ENCODE measurements around the gene PHKA1. TPM values are rescaled to one million over a fixed set of nuclear protein-coding genes. Genes with fewer than 3 reads are reported as not detected.

The PHKA1 gene
- total and polyA plus RNA-seq, 4 donors = 0.57 to 5.5 (median 1.4) TPM

- TF ChIP-seq CTCF (IDR thresholded peaks at IDR 0.05; ENCODE audit: low read depth, low read length, missing input control) (no peak), JUND (IDR thresholded peaks at IDR 0.05) (no peak), NR2F2 (IDR thresholded peaks at IDR 0.05) (no peak), RXRA (IDR thresholded peaks at IDR 0.05) (no peak), RAD21 (IDR thresholded peaks at IDR 0.05) (no peak), FOXA2 (IDR thresholded peaks at IDR 0.05) (no peak), MAX (IDR thresholded peaks at IDR 0.05) (no peak), EGR1 (IDR thresholded peaks at IDR 0.05; ENCODE audit: low read depth in 2 of 2) (no peak)
- Histone ChIP-seq H3K4me3 (ENCODE audit: low read depth in 1 of 3, low read length in 3 of 3) (no peak overlapping the region), H3K9me3 (ENCODE audit: control insufficient read depth in 4 of 4, low read length in 3 of 4) (no peaks in the 10 kb centered on the region), H3K27ac (ENCODE audit: low read depth in 1 of 2, low read length in 2 of 2) (no peak overlapping the region), H3K27me3 (ENCODE audit: control insufficient read depth in 4 of 4, insufficient read depth in 4 of 4, low read length in 3 of 4) (no peaks in the 10 kb centered on the region), H3K4me1 (ENCODE audit: control insufficient read depth in 4 of 4, insufficient read depth in 4 of 4, low read length in 3 of 4) (no peaks in the 10 kb centered on the region), H3K9ac (ENCODE audit: low read depth in 1 of 2, low read length in 2 of 2) (no peak overlapping the region), H3K36me3 (ENCODE audit: control insufficient read depth in 4 of 4, insufficient read depth in 3 of 4, low read depth in 1 of 4, low read length in 3 of 4) (peaks cover 0 to 3% (median 0%) of the 10 kb centered on the region in 4 donors)
- DNase-seq (ENCODE audit: low spot score) = no peak
These were observed 47.7 kb downstream of the PHKA1 start for GRCh38 chrX:72666451-72666850.

- H3K27ac ChIP-seq (ENCODE audit: low read depth in 1 of 2, low read length in 2 of 2) = no peak overlapping the region
- no peaks in the 10 kb centered on the region for H3K9me3 ChIP-seq (ENCODE audit: control insufficient read depth in 4 of 4, low read length in 3 of 4)
- no peak overlapping the region for H3K9ac ChIP-seq (ENCODE audit: low read depth in 1 of 2, low read length in 2 of 2)
- no peaks in the 10 kb centered on the region for H3K27me3 ChIP-seq (ENCODE audit: control insufficient read depth in 4 of 4, insufficient read depth in 4 of 4, low read length in 3 of 4)
- H3K36me3 ChIP-seq (ENCODE audit: control insufficient read depth in 4 of 4, insufficient read depth in 3 of 4, low read depth in 1 of 4, low read length in 3 of 4) = peaks cover 0 to 3% (median 0%) of the 10 kb centered on the region in 4 donors
- H3K4me1 ChIP-seq (ENCODE audit: control insufficient read depth in 4 of 4, insufficient read depth in 4 of 4, low read length in 3 of 4) = no peaks in the 10 kb centered on the region
- TF ChIP-seq GABPA (IDR thresholded peaks at IDR 0.05 in 1 of 2, conservative IDR thresholded peaks at IDR 0.05 in 1 of 2) (no peak), EGR1 (IDR thresholded peaks at IDR 0.05; ENCODE audit: low read depth in 2 of 2) (no peak), ATF3 (IDR thresholded peaks at IDR 0.05) (no peak), HNF4A (conservative IDR thresholded peaks at IDR 0.05) (no peak), MAX (IDR thresholded peaks at IDR 0.05) (no peak), HNF4G (IDR thresholded peaks at IDR 0.05) (no peak), YY1 (IDR thresholded peaks at IDR 0.05) (no peak), NR2F2 (IDR thresholded peaks at IDR 0.05) (no peak), RAD21 (IDR thresholded peaks at IDR 0.05) (no peak), ZBTB33 (IDR thresholded peaks at IDR 0.05) (no peak), FOXA2 (IDR thresholded peaks at IDR 0.05) (no peak), FOXA1 (IDR thresholded peaks at IDR 0.05) (no peak), RXRA (IDR thresholded peaks at IDR 0.05) (no peak), SP1 (IDR thresholded peaks at IDR 0.05) (no peak), CTCF (IDR thresholded peaks at IDR 0.05; ENCODE audit: low read depth, low read length, missing input control) (no peak), JUND (IDR thresholded peaks at IDR 0.05) (no peak), REST (IDR thresholded peaks at IDR 0.05) (no peak)
- H3K4me3 ChIP-seq (ENCODE audit: low read depth in 1 of 3, low read length in 3 of 3) = no peak overlapping the region
- DNase-seq (ENCODE audit: low spot score) = no peak
These were observed 50.4 kb downstream of the PHKA1 start for GRCh38 chrX:72663737-72664136.

Data from liver (tissue), 9 donors.